Karpas-422 (cell line): Measurements from ENCODE around the gene NPBWR2. TPM values are rescaled to one million over a fixed set of nuclear protein-coding genes. Genes with fewer than 3 reads are reported as not detected.
A peak's percentile ranks its signal among the peaks of the same experiment; 100 is the strongest.

Source experiments
- DNase-seq: peaks from one replicate; pipeline ENCODE4 v3.0.0-alpha.2; 2015
- H2AFZ ChIP-seq: fragments of 200-600 bp; sonication (generic); 2 replicates; pipeline ENCODE4 v1.6.1; 2014; ENCODE audit warnings: antibody characterized with exemption, low read length, mixed read lengths
- H3K27ac ChIP-seq: fragments of 200-600 bp; sonication (generic); 2 replicates; pipeline ENCODE4 v1.5.1; 2014; ENCODE audit warnings: mild to moderate bottlenecking, low read length, moderate library complexity
- H3K27me3 ChIP-seq: fragments of 200-600 bp; sonication (generic); 2 replicates; pipeline ENCODE4 v1.6.1; 2014; ENCODE audit warnings: low read length, mixed read lengths
- H3K36me3 ChIP-seq: fragments of 200-600 bp; sonication (generic); 2 replicates; pipeline ENCODE4 v1.6.1; 2014; ENCODE audit warnings: low read length, mixed read lengths; ENCODE audit not compliant: insufficient read depth
- H3K4me1 ChIP-seq: fragments of 200-600 bp; sonication (generic); 2 replicates; pipeline ENCODE4 v1.6.1; 2014; ENCODE audit warnings: mild to moderate bottlenecking, low read length, mixed read lengths
- H3K4me2 ChIP-seq: fragments of 200-600 bp; sonication (generic); 2 replicates; pipeline ENCODE4 v1.6.1; 2014; ENCODE audit warnings: low read length, low read depth, mild to moderate bottlenecking; ENCODE audit not compliant: poor library complexity, severe bottlenecking
- H3K4me3 ChIP-seq: fragments of 200-600 bp; sonication (generic); 2 replicates; pipeline ENCODE4 v1.5.1; 2014; ENCODE audit warnings: mild to moderate bottlenecking, antibody characterized with exemption, low read length, mixed read lengths
- H3K79me2 ChIP-seq: fragments of 200-600 bp; sonication (generic); 2 replicates; pipeline ENCODE4 v1.6.1; 2014; ENCODE audit warnings: mild to moderate bottlenecking, low read length, mixed read lengths
- H3K9ac ChIP-seq: fragments of 200-600 bp; sonication (generic); 2 replicates; pipeline ENCODE4 v1.6.0; 2014; ENCODE audit warnings: low read length
- H3K9me2 ChIP-seq: fragments of 200-600 bp; sonication (generic), shearing (Covaris generic); replicated peaks from 2 replicates; pipeline ENCODE4 v1.6.0; 2014; ENCODE audit warnings: mild to moderate bottlenecking, low read length, moderate library complexity; ENCODE audit not compliant: insufficient read depth
- H3K9me3 ChIP-seq: fragments of 300-700, 200-600 bp; sonication (generic); 2 replicates; pipeline ENCODE4 v1.6.1; 2014; ENCODE audit warnings: low read length, mixed read lengths
- H4K20me1 ChIP-seq: fragments of 200-600 bp; sonication (generic); 2 replicates; pipeline ENCODE4 v1.6.1; 2014; ENCODE audit warnings: mild to moderate bottlenecking, antibody characterized with exemption, low read length, low read depth; ENCODE audit not compliant: insufficient read depth
- total RNA-seq: library from RNA; depleted of rRNA; stranded (reverse); fragments of >200 nt; shearing (Covaris generic); gene quantifications from 2 replicates; pipeline ENCODE4 v1.2.3, GENCODE V29; 2014; ENCODE audit warnings: low replicate concordance

Gene NPBWR2
- total RNA-seq, 1 experiment from 2014 or later = not detected

GRCh38 chr20:64110411-64111068 is 3.2 kb upstream of the NPBWR2 start:
- Histone ChIP-seq H3K4me2 (no peak overlapping the region), H3K4me1 (peaks cover 51% of the 10 kb centered on the region), H2AFZ (no peak overlapping the region), H3K9me2 (no peaks in the 10 kb centered on the region), H3K27me3 (no peaks in the 10 kb centered on the region), H3K79me2 (no peaks in the 10 kb centered on the region), H3K4me3 (no peak overlapping the region), H3K9ac (no peak overlapping the region), H3K9me3 (no peaks in the 10 kb centered on the region), H3K27ac (no peak overlapping the region), H3K36me3 (no peaks in the 10 kb centered on the region), H4K20me1 (no peaks in the 10 kb centered on the region)
- DNase-seq = no peak

GRCh38 chr20:64109831-64110391 is 2.5 kb upstream of the NPBWR2 start:
- H3K27ac ChIP-seq = no peak overlapping the region
- no peak overlapping the region for H3K4me2 ChIP-seq
- no peak overlapping the region for H3K9ac ChIP-seq
- no peaks in the 10 kb centered on the region for H3K9me3 ChIP-seq
- no peak overlapping the region for H2AFZ ChIP-seq
- peaks cover 51% of the 10 kb centered on the region for H3K4me1 ChIP-seq
- H3K27me3 ChIP-seq = no peaks in the 10 kb centered on the region
- H3K36me3 ChIP-seq = no peaks in the 10 kb centered on the region
- no peaks in the 10 kb centered on the region for H3K9me2 ChIP-seq
- DNase-seq = no peak
- no peak overlapping the region for H3K4me3 ChIP-seq
- H4K20me1 ChIP-seq = no peaks in the 10 kb centered on the region
- no peaks in the 10 kb centered on the region for H3K79me2 ChIP-seq

GRCh38 chr20:64108731-64109681 is 1.6 kb upstream of the NPBWR2 start:
- Histone ChIP-seq H3K79me2 (no peaks in the 10 kb centered on the region), H2AFZ (no peak overlapping the region), H3K9ac (no peak overlapping the region), H3K9me2 (no peaks in the 10 kb centered on the region), H3K9me3 (no peaks in the 10 kb centered on the region), H3K27me3 (no peaks in the 10 kb centered on the region), H3K4me1 (peaks cover 51% of the 10 kb centered on the region), H3K36me3 (no peaks in the 10 kb centered on the region), H3K27ac (no peak overlapping the region), H4K20me1 (no peaks in the 10 kb centered on the region), H3K4me3 (no peak overlapping the region), H3K4me2 (no peak overlapping the region)
- no peak for DNase-seq

- no peaks in the 10 kb centered on the region for H3K27me3 ChIP-seq
- H3K79me2 ChIP-seq = no peaks in the 10 kb centered on the region
- H3K36me3 ChIP-seq = no peaks in the 10 kb centered on the region
- H3K9me3 ChIP-seq = no peaks in the 10 kb centered on the region
- peak overlapping the region; percentile 49; the same call in 1 of the 2 replicates for H3K4me3 ChIP-seq
- H3K9ac ChIP-seq = peak overlapping the region; percentile 68
- no peaks in the 10 kb centered on the region for H3K9me2 ChIP-seq
- H3K4me2 ChIP-seq = peak overlapping the region; percentile 63
- H3K27ac ChIP-seq = peak overlapping the region; percentile 86
- peak; percentile 85 for DNase-seq
- H4K20me1 ChIP-seq = no peaks in the 10 kb centered on the region
- H2AFZ ChIP-seq = no peak overlapping the region
- H3K4me1 ChIP-seq = peaks cover 50% of the 10 kb centered on the region
Observed at GRCh38 chr20:64107736-64108457, 532 bp upstream of the NPBWR2 start.

- H3K9ac ChIP-seq = no peak overlapping the region
- no peaks in the 10 kb centered on the region for H3K79me2 ChIP-seq
- DNase-seq = no peak
- H3K36me3 ChIP-seq = no peaks in the 10 kb centered on the region; the same call in 1 of the 2 replicates
- no peak overlapping the region for H3K27ac ChIP-seq
- no peaks in the 10 kb centered on the region for H3K9me2 ChIP-seq
- H2AFZ ChIP-seq = no peak overlapping the region
- peaks cover 43% of the 10 kb centered on the region for H3K4me1 ChIP-seq
- no peaks in the 10 kb centered on the region for H3K27me3 ChIP-seq
- no peaks in the 10 kb centered on the region for H3K9me3 ChIP-seq
- no peak overlapping the region for H3K4me3 ChIP-seq
- no peak overlapping the region for H3K4me2 ChIP-seq
- H4K20me1 ChIP-seq = peaks cover 3% of the 10 kb centered on the region; the same call in 1 of the 2 replicates
Observed at GRCh38 chr20:64106435-64106961, 867 bp downstream of the NPBWR2 start.

- Histone ChIP-seq H3K27ac (no peak overlapping the region), H3K9ac (no peak overlapping the region), H3K36me3 (no peaks in the 10 kb centered on the region; the same call in 1 of the 2 replicates), H3K79me2 (no peaks in the 10 kb centered on the region), H3K4me2 (no peak overlapping the region), H3K9me2 (no peaks in the 10 kb centered on the region), H3K27me3 (no peaks in the 10 kb centered on the region), H4K20me1 (peaks cover 8% of the 10 kb centered on the region; the same call in 1 of the 2 replicates), H3K4me3 (no peak overlapping the region), H2AFZ (no peak overlapping the region), H3K9me3 (no peaks in the 10 kb centered on the region), H3K4me1 (peaks cover 47% of the 10 kb centered on the region)
- DNase-seq = no peak
Observed at GRCh38 chr20:64105846-64106434, 1.4 kb downstream of the NPBWR2 start.

GRCh38 chr20:64104667-64105451 is 2.5 kb downstream of the NPBWR2 start:
- Histone ChIP-seq H3K4me2 (no peak overlapping the region), H3K4me1 (peaks cover 56% of the 10 kb centered on the region), H2AFZ (no peak overlapping the region), H3K9me2 (no peaks in the 10 kb centered on the region), H3K79me2 (no peaks in the 10 kb centered on the region), H3K36me3 (no peaks in the 10 kb centered on the region; the same call in 1 of the 2 replicates), H3K27me3 (no peaks in the 10 kb centered on the region), H3K4me3 (no peak overlapping the region), H3K27ac (no peak overlapping the region), H4K20me1 (peaks cover 8% of the 10 kb centered on the region; the same call in 1 of the 2 replicates), H3K9ac (no peak overlapping the region), H3K9me3 (no peaks in the 10 kb centered on the region)
- no peak for DNase-seq
